Stimulated activated naive B cell treated with anti-CD40 and anti-IgM and Interleukin-4, amounts not matched to agents 10 μg/mL and 1 μg/mL and 100 μg/mL, for 72 hours (primary cell): ENCODE data around the gene CLIP4.
"Not testable (repeated sequence)": the region's sequence is repeated elsewhere in the genome, so short reads cannot be mapped to it uniquely, and the experiment has no call there.

ENCODE experiments used
- ATAC-seq, 2 donors: fragments of 150-1000 bp; cut with Tn5 transposase; replicated peaks; 2 replicates each; pipeline ENCODE4 v1.10.0; 2021; ENCODE audit warnings: moderate library complexity in 1 of 2
- DNase-seq: peaks from one replicate; pipeline ENCODE4 v3.0.0; 2021
- H3K27ac Mint-ChIP-seq: one replicate; pipeline ENCODE4 v1.8.0; 2022; ENCODE audit warnings: mild to moderate bottlenecking, mixed read lengths
- H3K27me3 Mint-ChIP-seq, 2 donors: one replicate each; pipeline ENCODE4 v1.8.0; 2022; ENCODE audit warnings: mixed read lengths in 2 of 2
- H3K36me3 Mint-ChIP-seq, 2 donors: one replicate each; pipeline ENCODE4 v1.8.0; 2022; ENCODE audit warnings: mixed read lengths in 2 of 2, mild to moderate bottlenecking in 1 of 2
- H3K4me1 Mint-ChIP-seq, 2 donors: one replicate each; pipeline ENCODE4 v1.8.0; 2022; ENCODE audit warnings: mixed read lengths in 2 of 2, mild to moderate bottlenecking in 1 of 2
- H3K4me3 Mint-ChIP-seq, 2 donors: one replicate each; pipeline ENCODE4 v1.8.0; 2022; ENCODE audit warnings: mild to moderate bottlenecking in 2 of 2, mixed read lengths in 2 of 2, moderate library complexity in 1 of 2
- H3K9me3 Mint-ChIP-seq, 2 donors: one replicate each; pipeline ENCODE4 v1.8.0; 2022; ENCODE audit warnings: mixed read lengths in 2 of 2, mild to moderate bottlenecking in 1 of 2

The CLIP4 gene

GRCh38 chr2:29080886-29081743 is 34.1 kb upstream of the CLIP4 start:
- ATAC-seq = no peak
- peaks cover 4 to 8% of the 10 kb centered on the region in 2 donors for H3K9me3 Mint-ChIP-seq
- H3K27ac Mint-ChIP-seq = no peak overlapping the region
- no peak overlapping the region for H3K4me3 Mint-ChIP-seq
- no peaks in the 10 kb centered on the region for H3K4me1 Mint-ChIP-seq
- peaks cover 0 to 4% of the 10 kb centered on the region in 2 donors for H3K36me3 Mint-ChIP-seq
- DNase-seq = no peak
- H3K27me3 Mint-ChIP-seq = no peaks in the 10 kb centered on the region

GRCh38 chr2:29082804-29083495 is 32.3 kb upstream of the CLIP4 start:
- Mint-ChIP-seq H3K9me3 (peaks cover 3 to 4% of the 10 kb centered on the region in 2 donors), H3K27me3 (peaks cover 0 to 10% of the 10 kb centered on the region in 2 donors), H3K27ac (no peak overlapping the region), H3K36me3 (peaks cover 0 to 4% of the 10 kb centered on the region in 2 donors), H3K4me1 (no peaks in the 10 kb centered on the region), H3K4me3 (no peak overlapping the region)
- DNase-seq (no peak), ATAC-seq (no peak)

- DNase-seq (no peak), ATAC-seq (no peak)
- H3K4me3 Mint-ChIP-seq = no peak overlapping the region
- peaks cover 3 to 4% of the 10 kb centered on the region in 2 donors for H3K9me3 Mint-ChIP-seq
- no peak overlapping the region for H3K27ac Mint-ChIP-seq
- H3K27me3 Mint-ChIP-seq = peaks cover 5 to 20% of the 10 kb centered on the region in 2 donors
- peaks cover 0 to 4% of the 10 kb centered on the region in 2 donors for H3K36me3 Mint-ChIP-seq
- H3K4me1 Mint-ChIP-seq = no peaks in the 10 kb centered on the region
Measured at GRCh38 chr2:29084554-29084953, 30.7 kb upstream of the CLIP4 start.

GRCh38 chr2:29090311-29090710 is 24.9 kb upstream of the CLIP4 start:
- not testable (repeated sequence) for DNase-seq, H3K36me3 Mint-ChIP-seq, ATAC-seq, H3K9me3 Mint-ChIP-seq, H3K4me1 Mint-ChIP-seq, H3K27ac Mint-ChIP-seq, H3K4me3 Mint-ChIP-seq
- peaks cover 15 to 32% of the 10 kb centered on the region in 2 donors for H3K27me3 Mint-ChIP-seq

- no peak overlapping the region for H3K4me3 Mint-ChIP-seq
- no peak overlapping the region for H3K27ac Mint-ChIP-seq
- DNase-seq (no peak), ATAC-seq (no peak)
- no peaks in the 10 kb centered on the region for H3K9me3 Mint-ChIP-seq
- H3K27me3 Mint-ChIP-seq = peaks cover 0 to 5% of the 10 kb centered on the region in 2 donors
- no peaks in the 10 kb centered on the region for H3K4me1 Mint-ChIP-seq
- no peaks in the 10 kb centered on the region for H3K36me3 Mint-ChIP-seq
Measured at GRCh38 chr2:29096969-29097368, 18.2 kb upstream of the CLIP4 start.

- ATAC-seq (no peak), DNase-seq (no peak)
- Mint-ChIP-seq H3K36me3 (no peaks in the 10 kb centered on the region), H3K9me3 (no peaks in the 10 kb centered on the region), H3K4me1 (no peaks in the 10 kb centered on the region), H3K4me3 (no peak overlapping the region), H3K27ac (no peak overlapping the region), H3K27me3 (peaks cover 0 to 5% of the 10 kb centered on the region in 2 donors)
Measured at GRCh38 chr2:29097569-29097968, 17.6 kb upstream of the CLIP4 start.

- DNase-seq = no peak
Measured at GRCh38 chr2:29100564-29100963, 14.7 kb upstream of the CLIP4 start.

GRCh38 chr2:29104688-29105087 is 10.5 kb upstream of the CLIP4 start:
- H3K4me1 Mint-ChIP-seq = peaks cover 0 to 1% of the 10 kb centered on the region in 2 donors
- H3K4me3 Mint-ChIP-seq = no peak overlapping the region
- peaks cover 0 to 5% of the 10 kb centered on the region in 2 donors for H3K27me3 Mint-ChIP-seq
- no peak overlapping the region for H3K27ac Mint-ChIP-seq
- ATAC-seq (no peak), DNase-seq (no peak)
- H3K9me3 Mint-ChIP-seq = no peaks in the 10 kb centered on the region
- no peaks in the 10 kb centered on the region for H3K36me3 Mint-ChIP-seq

More at GRCh38 chr2:29100564-29100963, 14.7 kb upstream of the CLIP4 start:
- H3K9me3 Mint-ChIP-seq = no peaks in the 10 kb centered on the region
- H3K27me3 Mint-ChIP-seq = peaks cover 0 to 5% of the 10 kb centered on the region in 2 donors
- no peaks in the 10 kb centered on the region for H3K36me3 Mint-ChIP-seq
- no peaks in the 10 kb centered on the region for H3K4me1 Mint-ChIP-seq
- no peak for ATAC-seq
- H3K27ac Mint-ChIP-seq = no peak overlapping the region
- no peak overlapping the region for H3K4me3 Mint-ChIP-seq

GRCh38 chr2:29105375-29105774 is 9.8 kb upstream of the CLIP4 start:
- no peak overlapping the region for H3K4me3 Mint-ChIP-seq
- H3K9me3 Mint-ChIP-seq = no peaks in the 10 kb centered on the region
- no peak overlapping the region for H3K27ac Mint-ChIP-seq
- H3K27me3 Mint-ChIP-seq = peaks cover 4 to 9% of the 10 kb centered on the region in 2 donors
- DNase-seq (no peak), ATAC-seq (no peak)
- H3K36me3 Mint-ChIP-seq = no peaks in the 10 kb centered on the region
- peaks cover 0 to 1% of the 10 kb centered on the region in 2 donors for H3K4me1 Mint-ChIP-seq

- ATAC-seq (no peak), DNase-seq (no peak)
- peaks cover 0 to 1% of the 10 kb centered on the region in 2 donors for H3K4me1 Mint-ChIP-seq
- H3K27me3 Mint-ChIP-seq = peaks cover 6 to 7% of the 10 kb centered on the region in 2 donors
- no peaks in the 10 kb centered on the region for H3K36me3 Mint-ChIP-seq
- no peak overlapping the region for H3K4me3 Mint-ChIP-seq
- no peak overlapping the region for H3K27ac Mint-ChIP-seq
- no peaks in the 10 kb centered on the region for H3K9me3 Mint-ChIP-seq
Measured at GRCh38 chr2:29106256-29106655, 9.0 kb upstream of the CLIP4 start.

- ATAC-seq (no peak), DNase-seq (no peak)
- Mint-ChIP-seq H3K27ac (no peak overlapping the region), H3K27me3 (peaks cover 6 to 7% of the 10 kb centered on the region in 2 donors), H3K36me3 (no peaks in the 10 kb centered on the region), H3K4me3 (no peak overlapping the region), H3K9me3 (no peaks in the 10 kb centered on the region), H3K4me1 (peaks cover 0 to 1% of the 10 kb centered on the region in 2 donors)
Measured at GRCh38 chr2:29106980-29107388, 8.2 kb upstream of the CLIP4 start.

GRCh38 chr2:29107547-29107946 is 7.7 kb upstream of the CLIP4 start:
- H3K27me3 Mint-ChIP-seq, H3K4me3 Mint-ChIP-seq, ATAC-seq, DNase-seq, H3K9me3 Mint-ChIP-seq, H3K36me3 Mint-ChIP-seq, H3K4me1 Mint-ChIP-seq, H3K27ac Mint-ChIP-seq: not testable (repeated sequence)

GRCh38 chr2:29108225-29108624 is 7.0 kb upstream of the CLIP4 start:
- Mint-ChIP-seq H3K27me3 (peaks cover 6 to 11% of the 10 kb centered on the region in 2 donors), H3K4me1 (peaks cover 0 to 1% of the 10 kb centered on the region in 2 donors), H3K9me3 (no peaks in the 10 kb centered on the region), H3K4me3 (no peak overlapping the region), H3K36me3 (no peaks in the 10 kb centered on the region), H3K27ac (no peak overlapping the region)
- DNase-seq = no peak
- ATAC-seq = no peak

GRCh38 chr2:29109246-29109645 is 6.0 kb upstream of the CLIP4 start:
- Mint-ChIP-seq H3K27me3 (peaks cover 13 to 21% of the 10 kb centered on the region in 2 donors), H3K27ac (no peak overlapping the region), H3K36me3 (no peaks in the 10 kb centered on the region), H3K4me3 (peak overlapping the region in 1 of 2 donors; percentile 25), H3K4me1 (peaks cover 0 to 1% of the 10 kb centered on the region in 2 donors), H3K9me3 (no peaks in the 10 kb centered on the region)
- DNase-seq (no peak), ATAC-seq (no peak)
